GM18499 (cell line): ENCODE measurements around the gene VAV2.

Source experiments
- ATAC-seq: cut with Tn5 transposase; IDR thresholded peaks from one replicate; pipeline ENCODE4 v1.9.1; 2021; ENCODE audit warnings: moderate number of reproducible peaks; ENCODE audit not compliant: insufficient read depth, unreplicated experiment

Gene VAV2

GRCh38 chr9:133956520-133957076 lies 35.5 kb downstream of the VAV2 start:
- no peak for ATAC-seq

GRCh38 chr9:133955821-133956411 lies 36.2 kb downstream of the VAV2 start:
- ATAC-seq, result no peak

GRCh38 chr9:133954862-133955529 lies 37.1 kb downstream of the VAV2 start:
- no peak for ATAC-seq

GRCh38 chr9:133953976-133954709 lies 38.0 kb downstream of the VAV2 start:
- no peak for ATAC-seq

- ATAC-seq, result no peak
These were observed 38.5 kb downstream of the VAV2 start for GRCh38 chr9:133953621-133953975.

GRCh38 chr9:133952598-133953550 lies 39.2 kb downstream of the VAV2 start:
- no peak for ATAC-seq

GRCh38 chr9:133951265-133951664 lies 40.9 kb downstream of the VAV2 start:
- ATAC-seq, result no peak

- no peak for ATAC-seq
These were observed 41.5 kb downstream of the VAV2 start for GRCh38 chr9:133950629-133951111.

GRCh38 chr9:133950192-133950591 lies 41.9 kb downstream of the VAV2 start:
- no peak for ATAC-seq

- ATAC-seq, result no peak
These were observed 42.5 kb downstream of the VAV2 start for GRCh38 chr9:133949486-133950061.

GRCh38 chr9:133948561-133949485 lies 43.3 kb downstream of the VAV2 start:
- ATAC-seq, result no peak

GRCh38 chr9:133948131-133948530 lies 44.0 kb downstream of the VAV2 start:
- ATAC-seq, result no peak

GRCh38 chr9:133946840-133947486 lies 45.2 kb downstream of the VAV2 start:
- ATAC-seq, result no peak

GRCh38 chr9:133945977-133946753 lies 46.0 kb downstream of the VAV2 start:
- ATAC-seq, result no peak

GRCh38 chr9:133945314-133945975 lies 46.7 kb downstream of the VAV2 start:
- no peak for ATAC-seq

GRCh38 chr9:133944746-133945135 lies 47.4 kb downstream of the VAV2 start:
- ATAC-seq, result no peak
